H1 (cell line): Measurements from ENCODE around the gene ZNF423. TPM values are rescaled to one million over a fixed set of nuclear protein-coding genes. Genes with fewer than 3 reads are reported as not detected.
A peak's percentile ranks its signal among the peaks of the same experiment; 100 is the strongest.

Source experiments
- CTCF ChIA-PET: fragments of 300-600 bp; sonication (Branson Sonifier 250); formaldehyde crosslinking; loops from one replicate; lab custom pipeline; 2021; ENCODE audit not compliant: partially characterized antibody; lab: Charles Lee
- POLR2A ChIA-PET: fragments of 300-600 bp; sonication (Branson Sonifier 250); formaldehyde crosslinking; loops from one replicate; lab custom pipeline; 2021; ENCODE audit warnings: inconsistent platforms; ENCODE audit not compliant: partially characterized antibody; lab: Charles Lee
- DNase-seq, 2 experiments: peaks; one replicate each; pipeline versions ENCODE4 v3.0.0 to v3.0.0-alpha.2; 2010 to 2022; ENCODE audit warnings: low spot score in 2 of 2, low read depth in 1 of 2, mixed read lengths in 1 of 2
- FAIRE-seq: peaks from 2 replicates; lab custom pipeline; 2011; peaks lifted over from hg19 to GRCh38; lab: Jason Lieb, UNC
- H2AFZ ChIP-seq: 2 replicates; pipeline ENCODE4 v1.8.1; 2012; ENCODE audit warnings: low read length, inconsistent platforms
- H2AK5ac ChIP-seq: 2 replicates; pipeline ENCODE4 v1.6.1; 2013; ENCODE audit warnings: low read depth, low read length
- H2BK120ac ChIP-seq: replicated peaks from 2 replicates; pipeline ENCODE3; 2013; ENCODE audit warnings: low read depth, low read length, inconsistent platforms
- H2BK12ac ChIP-seq: 2 replicates; pipeline ENCODE4 v1.6.1; 2013; ENCODE audit warnings: low read depth, low read length
- H2BK15ac ChIP-seq: 2 replicates; pipeline ENCODE4 v1.6.1; 2013; ENCODE audit warnings: low read length
- H2BK20ac ChIP-seq: 2 replicates; pipeline ENCODE4 v1.6.1; 2013; ENCODE audit warnings: low read length
- H2BK5ac ChIP-seq: 2 replicates; pipeline ENCODE4 v1.6.1; 2013; ENCODE audit warnings: low read depth, low read length
- H3K14ac ChIP-seq: 2 replicates; pipeline ENCODE4 v1.6.1; 2013; ENCODE audit warnings: inconsistent platforms; ENCODE audit not compliant: insufficient read length
- H3K18ac ChIP-seq: 2 replicates; pipeline ENCODE4 v1.6.1; 2013; ENCODE audit warnings: low read length; ENCODE audit errors: extremely low read depth
- H3K23ac ChIP-seq: 2 replicates; pipeline ENCODE4 v1.6.1; 2013; ENCODE audit warnings: inconsistent platforms; ENCODE audit not compliant: insufficient read length
- H3K23me2 ChIP-seq: 2 replicates; pipeline ENCODE4 v1.6.1; 2013; ENCODE audit warnings: low read depth, low read length
- H3K27ac ChIP-seq: 2 replicates; pipeline ENCODE4 v1.6.1; 2011; ENCODE audit warnings: low read depth, low read length, inconsistent platforms
- H3K27me3 ChIP-seq, 4 experiments: replicated peaks in 1 of 4; 1 replicate in 1 of 4; 2 replicates in 3 of 4; pipeline versions ENCODE4 v1.6.1 to v1.8.1; 2011 to 2013; ENCODE audit warnings: low read length in 3 of 4, mild to moderate bottlenecking in 3 of 4, inconsistent platforms in 2 of 4, mixed read lengths in 2 of 4, moderate library complexity in 1 of 4; ENCODE audit not compliant: control insufficient read depth in 3 of 4, insufficient read depth in 3 of 4; ENCODE audit errors: extremely low read depth in 1 of 4
- H3K36me3 ChIP-seq, 4 experiments: 2 replicates each; pipeline versions ENCODE4 v1.6.1 to v1.8.1; 2011 to 2013; ENCODE audit warnings: mild to moderate bottlenecking in 4 of 4, low read length in 3 of 4, moderate library complexity in 2 of 4, control low read depth in 1 of 4, inconsistent platforms in 1 of 4; ENCODE audit not compliant: insufficient read depth in 4 of 4, control insufficient read depth in 2 of 4
- H3K4ac ChIP-seq: replicated peaks from 2 replicates; pipeline ENCODE3; 2013; ENCODE audit warnings: low read length, low read depth, mixed read lengths, inconsistent platforms; ENCODE audit not compliant: insufficient read length
- H3K4me1 ChIP-seq, 4 experiments: replicated peaks in 1 of 4; 1 replicate in 1 of 4; 2 replicates in 3 of 4; pipeline versions ENCODE4 v1.6.1 to v1.8.1; 2011 to 2013; ENCODE audit warnings: low read length in 3 of 4, inconsistent platforms in 2 of 4, mixed read lengths in 1 of 4; ENCODE audit not compliant: insufficient read depth in 4 of 4, control insufficient read depth in 3 of 4
- H3K4me2 ChIP-seq, 2 experiments: 2 replicates each; pipeline versions ENCODE4 v1.6.1 to v1.8.1; 2011 to 2013; ENCODE audit warnings: low read depth in 2 of 2, low read length in 2 of 2, control low read depth in 1 of 2, inconsistent platforms in 1 of 2, mild to moderate bottlenecking in 1 of 2; ENCODE audit not compliant: insufficient read depth in 1 of 2
- H3K4me3 ChIP-seq, 4 experiments: fragments of 200-600, 300-600 bp in 1 of 4; sonication (generic), shearing (Covaris generic), sonication (Bioruptor Twin) in 1 of 4; 2 replicates each; pipeline versions ENCODE4 v1.5.1 to v1.8.1; 2011 to 2016; ENCODE audit warnings: low read length in 4 of 4, low read depth in 3 of 4, control low read depth in 2 of 4, inconsistent platforms in 2 of 4, mild to moderate bottlenecking in 2 of 4, mixed read lengths in 1 of 4, moderate library complexity in 1 of 4; ENCODE audit not compliant: insufficient read depth in 2 of 4; ENCODE audit errors: extremely low read depth in 1 of 4
- H3K56ac ChIP-seq: replicated peaks from 2 replicates; pipeline ENCODE3; 2013; ENCODE audit warnings: low read depth, mild to moderate bottlenecking, mixed read lengths, low read length, inconsistent platforms; ENCODE audit not compliant: insufficient read length
- H3K79me1 ChIP-seq: 2 replicates; pipeline ENCODE4 v1.6.1; 2013; ENCODE audit warnings: low read depth, low read length, control low read depth
- H3K79me2 ChIP-seq, 2 experiments: 2 replicates each; pipeline versions ENCODE4 v1.6.1 to v1.8.1; 2012 to 2013; ENCODE audit warnings: low read length in 2 of 2, mild to moderate bottlenecking in 2 of 2, inconsistent platforms in 1 of 2; ENCODE audit not compliant: insufficient read depth in 2 of 2, control insufficient read depth in 1 of 2
- H3K9ac ChIP-seq, 4 experiments: replicated peaks in 1 of 4; 1 replicate in 1 of 4; 2 replicates in 3 of 4; pipeline versions ENCODE4 v1.6.1 to v1.8.1; 2011 to 2013; ENCODE audit warnings: low read depth in 3 of 4, low read length in 3 of 4, control low read depth in 2 of 4, mild to moderate bottlenecking in 2 of 4, moderate library complexity in 2 of 4, inconsistent platforms in 1 of 4; ENCODE audit errors: extremely low read depth in 1 of 4
- H3K9me3 ChIP-seq, 2 experiments: 2 replicates each; pipeline versions ENCODE4 v1.6.1 to v1.8.1; 2012 to 2013; ENCODE audit warnings: mild to moderate bottlenecking in 2 of 2, moderate library complexity in 2 of 2, control low read depth in 1 of 2, inconsistent platforms in 1 of 2, low read depth in 1 of 2, low read length in 1 of 2, mixed read lengths in 1 of 2; ENCODE audit not compliant: insufficient read depth in 2 of 2
- H4K20me1 ChIP-seq, 2 experiments: replicated peaks in 1 of 2; 2 replicates each; pipeline versions ENCODE3 to v1.8.1; 2011 to 2013; ENCODE audit warnings: inconsistent platforms in 2 of 2, low read length in 2 of 2, mild to moderate bottlenecking in 1 of 2; ENCODE audit not compliant: insufficient read depth in 2 of 2, control insufficient read depth in 1 of 2
- H4K5ac ChIP-seq: 2 replicates; pipeline ENCODE4 v1.6.1; 2013; ENCODE audit warnings: low read length, low read depth, mixed read lengths, inconsistent platforms; ENCODE audit not compliant: insufficient read length
- H4K8ac ChIP-seq: 2 replicates; pipeline ENCODE4 v1.8.0; 2013; ENCODE audit warnings: mild to moderate bottlenecking, moderate library complexity, low read length, inconsistent platforms; ENCODE audit not compliant: insufficient read depth; ENCODE audit errors: extremely low read depth
- H4K91ac ChIP-seq: replicated peaks from 2 replicates; pipeline ENCODE3; 2013; ENCODE audit warnings: low read length, mixed read lengths, inconsistent platforms; ENCODE audit not compliant: insufficient read length
- SIN3A ChIP-seq, 2 experiments: IDR thresholded peaks in 1 of 2; conservative IDR thresholded peaks in 1 of 2; 2 replicates each; pipeline ENCODE4 v1.6.1; 2011 to 2012; ENCODE audit warnings: low read length in 2 of 2, improper control_type of control experiment in 1 of 2, low read depth in 1 of 2, mild to moderate bottlenecking in 1 of 2
- WGBS, 2 experiments: shearing (Covaris generic) in 1 of 2; methylation state at CpG; one replicate each; pipeline versions ENCODE4 v1.1.6 to v1.1.7; 2013 to 2015; ENCODE audit warnings: low lambda C conversion rate in 2 of 2, mixed read lengths in 2 of 2, inconsistent platforms in 1 of 2, low coverage in 1 of 2, missing lambda C conversion rate in 1 of 2; ENCODE audit not compliant: insufficient replicate concordance in 2 of 2, insufficient coverage in 1 of 2, insufficient read length in 1 of 2; ENCODE audit errors: extremely low coverage in 1 of 2, missing lambda C conversion rate in 1 of 2; 5-methylcytosine and 5-hydroxymethylcytosine counted together
- polyA plus RNA-seq, 7 experiments: library from polyadenylated mRNA; depleted of rRNA in 3 of 7; stranded (reverse) in 5 of 7; unstranded in 2 of 7; fragments of >200 nt in 5 of 7; fragments of 200-250 nt in 2 of 7; gene quantifications; 1 replicate in 5 of 7; 2 replicates in 1 of 7; 4 replicates in 1 of 7; pipeline versions ENCODE4 v1.2.1 to v1.2.3, GENCODE V29; 2011 to 2013; ENCODE audit warnings: missing spikeins in 2 of 7, mixed read lengths in 2 of 7
- total RNA-seq: library from RNA; stranded (reverse); fragmentation: NEBNext Ultra II Directional; extraction: Animal tissue kit (Norgen Biotek cat#: 25700); gene quantifications from 2 replicates; pipeline ENCODE4 v1.2.1, GENCODE V29; 2021

The ZNF423 gene
- total and polyA plus RNA-seq, 2 of the 8 experiments (the other 6 are each of a cell fraction or from before 2014, with no cell fraction given): 38.2 to 52.3 TPM

GRCh38 chr16:49844359-49844758 lies 11.6 kb downstream of the ZNF423 start:
- TF ChIP-seq SIN3A (conservative IDR thresholded peaks at IDR 0.05 in 1 of 2, IDR thresholded peaks at IDR 0.05 in 1 of 2; ENCODE audit: low read depth in 1 of 2, low read length in 2 of 2): no peak
- no peak overlapping the region; the same call in 1 of the 2 replicates for H2BK12ac ChIP-seq
- H3K79me1 ChIP-seq: peaks cover 24% of the 10 kb centered on the region
- peaks cover 18 to 19% of the 10 kb centered on the region in 2 experiments for H4K20me1 ChIP-seq
- H3K56ac ChIP-seq: no peak overlapping the region
- CTCF ChIA-PET: interaction anchor here (0.8 to 1.8 kb wide), 2 partner anchors 32 to 406 kb away, joined by 3 to 5 read pairs; no protein-coding TSS in a partner anchor
- H4K8ac ChIP-seq: no peak overlapping the region; the same call in 1 of the 2 replicates
- peaks cover 3% of the 10 kb centered on the region for H3K23me2 ChIP-seq
- no peak overlapping the region for H4K5ac ChIP-seq
- H3K9me3 ChIP-seq: no peaks in the 10 kb centered on the region
- no peak overlapping the region for H3K23ac ChIP-seq
- no peaks in the 10 kb centered on the region for H3K27me3 ChIP-seq
- H2BK120ac ChIP-seq: no peak overlapping the region
- H3K4ac ChIP-seq: no peak overlapping the region
- POLR2A ChIA-PET: interaction anchor here (0.9 to 2.1 kb wide), 5 partner anchors 8 to 15 kb away, joined by 3 to 9 read pairs (median 3); no protein-coding TSS in a partner anchor
- 71% methylated on average over 6 of the region's 6 CpGs; no CpG with 5 or more reads in 1 of the 2 experiments for WGBS, 2 experiments
- no peak overlapping the region for H3K27ac ChIP-seq
- H3K9ac ChIP-seq: no peak overlapping the region
- H3K79me2 ChIP-seq: peaks cover 3 to 91% of the 10 kb centered on the region in 2 experiments
- H3K14ac ChIP-seq: no peak overlapping the region
- no peak overlapping the region for H2BK15ac ChIP-seq
- peak overlapping the region; percentile 60; the same call in 1 of the 2 replicates for H3K18ac ChIP-seq
- no peak overlapping the region for H3K4me2 ChIP-seq
- H2AK5ac ChIP-seq: no peak overlapping the region
- no peak overlapping the region for H2AFZ ChIP-seq
- H2BK5ac ChIP-seq: no peak overlapping the region; the same call in 1 of the 2 replicates
- no peak for DNase-seq
- no peak overlapping the region for H2BK20ac ChIP-seq
- no peak overlapping the region for H4K91ac ChIP-seq
- H3K36me3 ChIP-seq: no peaks in the 10 kb centered on the region
- H3K4me3 ChIP-seq: no peak overlapping the region
- FAIRE-seq: no peak
- H3K4me1 ChIP-seq: peaks cover 10 to 30% (median 13%) of the 10 kb centered on the region in 4 experiments
